Neural progenitor cell (in vitro differentiated cells): ENCODE measurements around the gene SYNJ2.

Experiments used
- EZH2 ChIP-seq: fragments of 200-600 bp; sonication (generic); IDR thresholded peaks from 2 replicates; pipeline ENCODE4 v1.6.1; 2017; ENCODE audit warnings: antibody characterized with exemption, mild to moderate bottlenecking, moderate library complexity
- TF ChIP-seq, protein P1 (sequence below): fragments of 200-600 bp; sonication (generic); IDR thresholded peaks from 2 replicates; pipeline ENCODE4 v1.5.1; 2017; ENCODE audit warnings: antibody characterized with exemption, mild to moderate bottlenecking

GRCh38 chr6:157956171-157956730, 25.4 kb upstream of the SYNJ2 start:
- TF ChIP-seq, protein P1, sequence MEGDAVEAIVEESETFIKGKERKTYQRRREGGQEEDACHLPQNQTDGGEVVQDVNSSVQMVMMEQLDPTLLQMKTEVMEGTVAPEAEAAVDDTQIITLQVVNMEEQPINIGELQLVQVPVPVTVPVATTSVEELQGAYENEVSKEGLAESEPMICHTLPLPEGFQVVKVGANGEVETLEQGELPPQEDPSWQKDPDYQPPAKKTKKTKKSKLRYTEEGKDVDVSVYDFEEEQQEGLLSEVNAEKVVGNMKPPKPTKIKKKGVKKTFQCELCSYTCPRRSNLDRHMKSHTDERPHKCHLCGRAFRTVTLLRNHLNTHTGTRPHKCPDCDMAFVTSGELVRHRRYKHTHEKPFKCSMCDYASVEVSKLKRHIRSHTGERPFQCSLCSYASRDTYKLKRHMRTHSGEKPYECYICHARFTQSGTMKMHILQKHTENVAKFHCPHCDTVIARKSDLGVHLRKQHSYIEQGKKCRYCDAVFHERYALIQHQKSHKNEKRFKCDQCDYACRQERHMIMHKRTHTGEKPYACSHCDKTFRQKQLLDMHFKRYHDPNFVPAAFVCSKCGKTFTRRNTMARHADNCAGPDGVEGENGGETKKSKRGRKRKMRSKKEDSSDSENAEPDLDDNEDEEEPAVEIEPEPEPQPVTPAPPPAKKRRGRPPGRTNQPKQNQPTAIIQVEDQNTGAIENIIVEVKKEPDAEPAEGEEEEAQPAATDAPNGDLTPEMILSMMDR, result no peak
- TF ChIP-seq EZH2, result no peak
